AML-193 (cell line): ENCODE results near the gene ATP10A.
"Not testable (repeated sequence)": the region's sequence is repeated elsewhere in the genome, so short reads cannot be mapped to it uniquely, and the experiment has no call there.

Experiments
- DNase-seq, 2 experiments: peaks; one replicate each; lab custom pipeline; 2025; lab: John Stamatoyannopoulos, UW

ATP10A gene

DNA sequence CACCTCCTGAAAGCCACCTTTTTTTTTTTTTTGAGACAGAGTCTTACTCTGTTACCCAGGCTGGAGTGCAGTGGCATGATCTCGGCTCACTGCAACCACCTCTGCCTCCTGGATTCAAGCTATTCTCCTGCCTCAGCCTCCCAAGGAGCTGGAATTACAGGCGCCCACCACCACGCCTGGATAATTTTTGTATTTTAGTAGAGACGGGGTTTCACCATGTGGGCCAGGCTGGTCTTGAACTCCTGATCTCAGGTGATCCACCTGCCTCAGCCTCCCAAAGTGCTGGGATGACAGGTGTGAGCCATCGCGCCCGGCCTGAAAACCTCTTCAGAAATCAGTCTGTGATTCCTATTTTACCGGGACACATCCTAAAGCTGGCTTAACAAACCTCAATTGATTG is 91.4 kb downstream of the ATP10A start:
- DNase-seq, result not testable (repeated sequence)

DNA sequence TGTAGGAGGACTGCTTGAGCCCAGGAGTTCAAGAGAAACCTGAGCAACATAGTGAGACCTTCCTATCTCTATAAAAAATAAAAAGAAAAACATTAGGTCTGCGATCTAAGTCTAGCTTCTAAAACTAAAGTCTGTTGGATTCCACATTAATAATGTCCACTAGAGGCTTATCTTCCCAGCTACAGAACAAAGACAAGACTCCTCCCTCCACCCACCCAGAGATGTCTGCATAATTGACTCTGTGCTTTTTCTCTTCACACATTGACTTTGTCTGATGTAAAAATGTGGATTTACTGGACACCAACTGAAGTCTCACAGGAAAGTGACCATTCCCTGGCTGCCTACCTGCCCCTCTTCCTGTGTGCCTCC is 91.8 kb downstream of the ATP10A start:
- DNase-seq, result no peak

DNA sequence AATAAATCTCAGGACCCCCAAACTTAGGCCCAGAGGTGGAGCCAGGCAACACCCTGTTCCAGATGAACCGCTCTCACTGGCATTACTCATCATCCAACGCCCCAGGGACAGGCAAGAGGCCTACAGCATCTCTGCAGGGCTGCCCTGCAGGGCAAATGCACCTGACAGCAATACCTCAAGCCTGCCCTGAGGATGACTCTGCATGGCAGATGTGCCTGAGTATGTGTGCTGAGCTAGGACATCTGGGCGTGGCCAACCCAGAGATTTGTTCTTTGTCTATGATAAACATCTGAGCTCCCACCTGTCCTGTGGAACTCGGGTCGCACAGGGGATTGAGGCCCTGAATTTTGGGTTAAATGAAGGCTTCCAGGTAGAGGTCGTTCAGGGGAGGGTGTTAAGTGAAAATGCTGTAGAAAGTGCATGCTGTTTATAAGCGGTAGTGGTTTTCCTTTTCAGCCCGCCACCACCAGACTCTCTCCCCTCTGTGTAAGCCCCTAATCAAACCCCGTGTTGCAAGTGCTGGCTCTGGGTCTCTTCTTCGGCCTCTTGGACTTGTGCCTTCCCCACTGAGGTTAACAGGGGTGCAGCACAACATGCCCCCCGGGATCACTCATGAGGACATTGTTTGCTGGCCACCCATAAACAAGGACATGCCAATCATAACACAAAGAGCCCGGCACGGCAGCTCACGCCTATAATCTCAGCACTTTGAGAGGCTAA is 92.3 kb downstream of the ATP10A start:
- no peak for DNase-seq

DNA sequence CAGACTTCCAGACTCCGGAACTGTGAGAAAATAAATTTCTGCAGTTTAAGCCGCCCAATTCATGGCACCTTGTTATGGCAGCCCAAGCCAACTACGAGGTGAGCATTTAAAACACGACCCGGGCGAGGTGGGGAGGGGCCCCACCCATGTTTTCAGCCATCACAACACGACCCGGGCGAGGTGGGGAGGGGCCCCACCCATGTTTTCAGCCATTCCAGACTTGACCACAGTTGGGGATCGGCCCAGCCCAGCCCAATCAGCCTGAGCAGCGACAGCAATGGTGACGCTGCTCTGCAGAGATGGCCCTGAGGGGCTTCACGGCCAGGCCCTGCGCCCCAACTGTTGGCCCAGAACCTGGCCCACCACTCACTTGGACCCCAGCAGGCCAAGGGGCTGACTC is 93.1 kb downstream of the ATP10A start:
- no peak for DNase-seq

DNA sequence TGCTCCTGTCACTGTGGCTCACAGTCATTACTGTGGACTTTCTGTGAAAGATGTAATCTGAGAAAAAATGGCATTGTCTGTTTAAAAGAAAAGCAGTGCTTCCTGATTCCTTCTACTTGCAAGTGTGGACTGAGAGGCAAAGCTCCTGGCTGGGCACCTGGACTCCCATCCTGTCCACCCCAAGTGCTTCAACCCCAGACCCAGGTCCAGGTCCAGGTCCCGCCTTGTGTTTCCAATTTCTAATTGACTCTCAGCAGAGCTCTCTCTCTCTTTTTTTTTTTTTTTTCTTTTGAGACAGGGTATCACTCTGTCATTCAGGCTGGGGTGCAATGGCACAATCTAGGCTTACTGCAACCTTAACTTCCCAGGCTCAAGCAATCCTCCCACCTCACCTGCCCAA is 94.9 kb downstream of the ATP10A start:
- DNase-seq, result no peak

DNA sequence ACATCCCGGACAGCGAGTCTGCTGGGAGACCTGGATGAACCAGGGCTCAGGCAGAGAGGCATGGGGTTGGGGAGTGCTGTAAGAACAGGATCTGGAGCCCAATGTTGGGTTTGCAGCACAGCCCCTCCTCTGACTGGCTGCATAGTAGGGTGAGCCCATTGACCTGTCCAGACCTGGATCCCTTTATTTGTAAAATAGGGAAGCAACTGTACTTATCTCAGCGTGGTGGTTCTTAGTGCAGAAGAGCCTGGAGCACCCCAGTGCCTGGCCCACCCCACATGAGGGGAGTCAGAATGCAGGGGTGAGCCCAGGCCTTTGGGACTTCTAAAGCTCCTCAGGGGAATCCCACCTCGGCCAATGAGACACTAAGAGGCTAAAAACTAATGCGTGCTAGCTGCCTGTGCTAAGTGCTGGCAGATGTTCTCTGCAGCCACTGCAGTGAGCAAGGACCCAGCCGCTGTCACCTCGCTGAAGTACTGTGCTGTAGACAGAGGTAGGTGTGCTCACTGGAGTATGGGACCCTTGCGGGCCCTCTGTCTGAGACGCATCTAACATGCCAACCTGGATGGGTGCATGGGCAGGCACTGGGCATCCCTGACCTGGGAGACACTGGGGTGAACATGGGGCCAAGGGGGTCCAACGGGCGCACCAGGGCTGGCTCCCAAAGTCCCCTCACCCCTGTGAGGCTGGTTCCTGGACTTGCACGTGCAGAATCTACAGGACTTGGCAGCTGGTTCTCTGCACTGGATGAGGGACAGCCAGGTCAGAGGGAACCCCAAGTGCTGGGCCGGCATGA is 95.6 kb downstream of the ATP10A start:
- no peak for DNase-seq

DNA sequence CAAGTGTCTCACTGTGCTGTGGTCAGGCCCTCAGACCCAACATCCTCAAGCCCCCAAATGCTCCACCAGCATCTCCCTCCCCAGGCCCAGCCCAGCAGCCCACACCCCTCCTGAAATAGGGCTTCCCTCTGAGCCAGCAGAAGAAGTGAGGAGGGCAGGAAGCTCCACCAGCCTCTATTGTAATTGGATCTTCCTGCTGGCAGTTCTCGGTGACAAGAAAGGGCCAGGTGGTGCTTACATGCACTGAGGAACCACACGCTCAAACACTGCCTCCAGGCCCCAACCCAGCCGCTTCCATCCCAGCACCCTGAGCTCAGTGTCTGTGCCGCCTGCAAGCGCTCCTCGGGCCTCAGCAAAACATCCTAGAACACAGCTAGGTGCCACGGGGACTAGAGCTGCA is 96.7 kb downstream of the ATP10A start:
- no peak for DNase-seq

DNA sequence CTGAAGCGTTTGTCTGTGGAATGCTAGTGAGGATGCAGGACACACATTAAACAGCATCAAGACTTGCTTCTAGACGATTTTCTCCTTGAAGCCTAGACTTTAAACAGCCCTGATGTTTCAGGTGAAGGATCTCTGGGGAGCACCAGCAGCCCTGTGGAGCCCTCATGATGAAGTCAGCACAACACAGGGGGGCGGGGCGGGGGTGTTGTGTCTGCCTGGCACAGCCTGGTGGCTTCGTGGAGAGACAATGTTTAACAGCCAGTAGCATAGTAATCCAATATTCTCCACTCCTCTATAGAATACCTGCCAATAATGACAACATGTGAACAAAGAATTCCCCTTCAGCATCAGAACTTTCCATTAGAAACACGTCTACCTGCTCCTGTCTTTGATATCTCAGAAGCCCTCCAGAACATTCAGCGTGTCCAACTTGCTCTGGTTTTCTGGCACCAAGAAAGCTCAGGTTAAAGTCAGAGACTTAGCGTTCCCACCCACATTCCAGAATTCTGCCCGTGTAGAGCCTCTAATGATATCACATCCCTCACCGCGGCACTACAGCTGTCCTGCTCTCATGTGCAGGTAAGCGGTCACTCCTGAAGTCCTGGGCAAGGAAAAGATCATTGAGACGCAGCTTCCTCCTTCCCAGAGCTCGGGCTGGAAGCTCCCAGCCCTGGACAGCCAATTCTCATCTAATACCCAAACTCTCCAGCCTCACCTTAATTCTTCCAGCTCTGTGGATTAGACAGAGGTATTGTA is 98.0 kb downstream of the ATP10A start:
- no peak for DNase-seq

DNA sequence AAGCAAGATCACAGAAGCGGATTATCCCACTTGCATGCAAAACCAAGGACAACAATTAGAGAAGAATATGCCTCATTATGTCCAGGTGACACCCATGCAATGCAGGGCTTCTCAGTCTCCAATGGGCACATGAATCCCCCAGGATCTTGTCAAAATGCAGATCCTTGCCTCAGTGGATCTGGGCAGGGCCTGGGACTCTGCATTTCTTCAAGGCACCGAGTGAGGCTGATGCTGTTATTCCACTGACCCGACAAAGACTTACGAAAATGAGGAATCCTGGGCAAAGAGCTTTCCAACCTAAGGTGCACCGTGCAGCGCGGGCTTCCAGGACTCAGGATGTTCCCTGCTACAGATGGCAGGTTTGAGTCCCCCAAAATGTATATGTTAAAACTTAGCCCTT is 99.2 kb downstream of the ATP10A start:
- DNase-seq, result no peak

DNA sequence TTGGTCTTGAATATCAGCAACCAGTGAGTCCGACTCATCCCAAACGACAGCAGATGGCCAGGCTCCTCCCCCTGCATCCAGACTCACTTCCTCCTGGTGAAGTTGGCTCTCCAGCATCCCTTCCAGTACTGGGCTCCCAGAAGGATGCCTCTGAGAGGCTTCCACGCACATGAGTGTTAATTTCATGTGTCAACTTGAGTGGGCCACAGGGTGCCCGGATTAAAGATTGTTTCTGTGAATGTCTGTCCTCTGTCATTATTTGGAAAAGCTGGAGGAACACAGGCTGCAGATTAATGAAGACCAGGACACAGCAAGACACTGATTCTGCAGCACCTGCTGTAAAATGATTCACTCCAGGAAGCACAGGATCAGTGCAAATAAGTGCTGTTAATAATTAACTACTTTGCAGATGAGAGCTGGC is 99.8 kb downstream of the ATP10A start:
- no peak for DNase-seq

DNA sequence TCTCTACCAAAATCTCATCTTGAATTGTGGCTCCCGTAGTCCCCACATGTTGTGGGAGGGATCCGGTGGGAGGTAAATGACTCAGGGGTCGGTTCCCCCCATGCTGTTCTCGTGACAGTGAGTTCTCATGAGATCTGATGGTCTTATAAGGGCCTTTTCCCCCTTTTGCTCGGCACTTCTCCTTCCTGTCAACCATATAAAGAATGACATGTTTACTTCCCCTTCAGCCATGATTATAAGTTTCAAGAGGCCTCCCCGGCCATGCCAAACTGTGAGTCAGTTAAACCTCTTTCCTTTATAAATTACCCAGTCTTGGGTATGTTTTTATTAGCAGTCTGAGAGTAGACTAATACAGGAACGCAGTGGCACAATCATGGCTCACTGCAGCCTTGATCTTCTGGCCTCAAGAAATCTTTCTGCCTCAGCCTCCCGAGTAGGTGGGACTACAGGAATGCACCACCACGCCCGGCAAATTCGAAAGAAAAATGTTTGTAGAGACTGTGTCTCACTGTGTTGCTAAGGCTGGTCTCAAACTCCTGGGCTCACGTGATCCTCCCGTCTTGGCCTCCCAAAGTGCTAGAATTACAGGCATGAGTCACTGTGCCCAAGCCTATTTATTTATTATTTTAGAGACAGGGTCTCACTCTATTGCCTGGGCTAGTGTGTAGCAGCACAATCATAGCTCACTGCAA is 101.0 kb downstream of the ATP10A start:
- DNase-seq, result no peak

DNA sequence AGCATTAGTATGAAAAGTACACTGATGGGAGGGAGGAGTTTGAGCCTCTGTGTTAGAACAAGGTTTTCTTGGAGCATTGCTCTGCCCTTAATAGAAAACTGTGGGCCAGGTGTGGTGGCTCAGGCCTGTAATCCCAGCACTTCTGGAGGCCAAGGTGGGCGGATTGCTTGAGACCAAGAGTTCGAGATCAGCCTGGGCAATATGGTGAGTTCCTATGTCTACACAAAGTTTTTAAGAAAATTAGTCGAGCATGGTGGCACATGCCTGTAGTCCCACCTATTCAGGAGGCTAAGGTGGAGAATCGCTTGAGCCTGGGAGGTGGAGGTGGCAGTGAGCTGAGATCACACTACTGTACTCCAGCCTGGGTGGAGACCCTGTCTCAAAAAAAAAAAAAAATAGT is 103.7 kb downstream of the ATP10A start:
- DNase-seq, result no peak

DNA sequence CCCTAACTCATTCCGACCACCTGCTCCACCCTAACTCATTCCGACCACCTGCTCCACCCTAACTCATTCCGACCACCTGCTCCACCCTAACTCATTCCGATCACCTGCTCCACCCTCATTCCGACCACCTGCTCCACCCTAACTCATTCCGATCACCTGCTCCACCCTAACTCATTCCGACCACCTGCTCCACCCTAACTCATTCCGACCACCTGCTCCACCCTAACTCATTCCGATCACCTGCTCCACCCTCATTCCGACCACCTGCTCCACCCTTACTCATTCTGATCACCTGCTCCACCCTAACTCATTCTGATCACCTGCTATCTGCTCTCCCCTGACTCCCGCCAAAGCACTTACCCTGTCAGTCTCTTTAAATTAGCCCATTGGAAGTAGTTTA is 104.5 kb downstream of the ATP10A start:
- not testable (repeated sequence) for DNase-seq

DNA sequence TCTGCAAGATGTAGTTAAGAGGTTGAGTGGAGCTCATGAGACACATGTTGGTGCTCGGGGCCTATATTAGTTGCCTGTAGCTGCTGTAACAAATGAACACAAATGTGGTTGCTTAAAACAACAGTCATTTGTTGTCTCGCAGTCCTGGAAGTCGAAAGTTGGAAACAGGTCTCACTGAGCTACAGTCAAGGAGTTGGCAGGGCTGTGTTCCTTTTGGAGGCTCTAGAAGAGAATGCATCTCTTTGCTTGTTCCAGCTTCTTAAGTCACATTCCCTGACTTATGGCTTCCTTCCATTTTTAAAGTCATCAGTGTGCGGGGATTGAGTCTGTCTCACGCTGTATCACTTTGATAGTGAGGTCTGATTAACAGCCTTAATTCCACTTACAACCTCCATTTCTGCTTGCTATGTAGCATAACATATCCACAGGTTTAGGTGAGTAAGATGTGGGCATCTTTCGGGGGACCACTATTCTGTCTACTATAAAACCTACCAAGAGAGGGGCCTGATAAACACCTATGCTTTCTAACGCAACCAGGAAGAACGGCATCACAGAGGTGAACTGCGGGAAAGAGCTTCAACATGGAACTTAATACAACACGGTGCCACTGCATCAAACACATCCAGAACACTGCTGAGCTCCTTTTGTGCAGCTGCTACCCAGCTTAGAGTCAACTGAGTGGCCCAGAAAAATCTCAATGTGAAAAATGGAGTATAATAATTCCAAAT is 119.4 kb downstream of the ATP10A start:
- DNase-seq, result no peak

DNA sequence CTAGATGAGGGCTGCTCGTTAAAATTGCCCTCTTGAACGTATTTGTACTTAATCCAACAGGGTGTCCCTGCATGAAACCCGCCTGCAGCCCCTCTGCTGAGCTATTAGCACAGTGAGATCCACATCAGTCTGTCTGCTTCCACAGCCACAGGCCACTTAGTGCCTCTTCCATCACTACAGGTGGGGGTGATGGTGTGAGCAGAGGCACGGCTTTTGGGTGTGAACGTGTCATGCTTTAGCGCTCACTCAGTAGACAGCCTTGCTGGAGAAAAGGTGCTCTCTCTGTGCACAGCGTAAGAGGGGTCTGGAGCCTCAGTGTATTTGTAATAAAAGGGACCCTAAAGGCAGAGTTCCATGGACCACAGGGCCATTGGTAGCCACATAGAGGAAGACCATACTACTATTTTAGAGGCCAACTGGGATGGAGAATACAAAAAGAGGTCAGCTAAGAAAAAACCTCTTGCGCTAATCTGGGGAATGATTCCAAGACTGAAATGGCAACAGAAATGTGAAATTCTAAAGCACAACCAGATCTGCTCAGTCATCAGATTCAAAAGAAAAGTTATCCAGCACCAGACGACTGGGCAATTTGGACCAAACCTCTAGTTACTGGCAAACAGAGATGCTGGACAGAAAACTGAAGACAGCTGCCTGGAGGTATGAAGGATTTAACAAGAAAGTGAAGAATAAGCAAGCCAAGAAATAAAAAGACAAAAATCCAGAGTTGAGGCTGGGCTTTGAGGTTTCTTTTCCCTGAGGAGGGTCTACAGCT is 120.2 kb downstream of the ATP10A start:
- DNase-seq, result no peak

DNA sequence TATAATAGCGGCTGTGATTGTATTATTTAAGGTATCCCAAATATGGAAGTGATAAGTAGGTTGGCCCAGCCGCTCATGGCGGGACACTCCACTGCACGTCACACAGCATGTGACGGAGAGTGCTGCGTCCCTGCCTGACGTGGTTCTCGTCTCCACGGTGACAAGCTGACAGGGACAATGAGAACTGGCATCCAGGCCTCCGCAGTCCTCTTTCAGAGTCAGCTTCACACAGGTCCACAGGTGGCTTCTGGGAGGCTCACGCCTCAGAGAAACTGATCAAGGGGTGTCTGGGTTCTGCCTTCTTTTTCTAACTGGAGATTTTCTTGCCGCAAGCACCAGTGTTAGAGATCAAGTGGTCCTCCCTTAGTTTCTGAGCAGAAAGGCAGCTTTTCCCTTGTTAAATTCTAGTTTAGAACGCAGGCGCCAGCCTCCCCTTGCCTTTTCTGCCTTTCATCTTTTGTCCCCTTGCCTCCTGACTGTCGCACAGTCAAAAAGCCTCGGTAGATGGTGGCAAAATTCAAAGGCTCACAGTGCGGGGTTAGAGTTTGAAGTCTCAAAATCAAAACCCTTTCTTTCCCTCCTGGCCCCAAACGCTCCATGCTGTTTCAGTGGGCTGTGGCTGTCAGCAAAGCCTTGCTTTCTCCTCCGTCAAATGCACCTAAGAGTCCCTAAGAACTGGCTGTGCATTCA is 120.9 kb downstream of the ATP10A start:
- no peak for DNase-seq

DNA sequence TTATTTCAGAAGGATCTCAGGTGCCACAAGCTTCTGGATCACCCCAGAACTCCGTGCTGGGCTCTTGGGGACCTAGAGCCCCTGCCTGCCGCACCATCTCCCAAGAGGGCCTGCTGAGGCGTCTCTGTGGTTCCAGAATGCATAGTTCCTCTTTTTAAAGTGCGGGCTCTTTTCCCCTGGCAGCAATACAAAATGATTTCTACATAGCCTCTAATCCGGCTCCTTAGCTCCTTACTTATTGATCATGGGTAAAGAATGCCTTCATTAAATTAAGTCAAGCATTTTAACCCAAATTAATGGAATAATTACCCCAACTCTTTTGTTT is 121.9 kb downstream of the ATP10A start:
- peak; percentile 6 to 24 for DNase-seq

DNA sequence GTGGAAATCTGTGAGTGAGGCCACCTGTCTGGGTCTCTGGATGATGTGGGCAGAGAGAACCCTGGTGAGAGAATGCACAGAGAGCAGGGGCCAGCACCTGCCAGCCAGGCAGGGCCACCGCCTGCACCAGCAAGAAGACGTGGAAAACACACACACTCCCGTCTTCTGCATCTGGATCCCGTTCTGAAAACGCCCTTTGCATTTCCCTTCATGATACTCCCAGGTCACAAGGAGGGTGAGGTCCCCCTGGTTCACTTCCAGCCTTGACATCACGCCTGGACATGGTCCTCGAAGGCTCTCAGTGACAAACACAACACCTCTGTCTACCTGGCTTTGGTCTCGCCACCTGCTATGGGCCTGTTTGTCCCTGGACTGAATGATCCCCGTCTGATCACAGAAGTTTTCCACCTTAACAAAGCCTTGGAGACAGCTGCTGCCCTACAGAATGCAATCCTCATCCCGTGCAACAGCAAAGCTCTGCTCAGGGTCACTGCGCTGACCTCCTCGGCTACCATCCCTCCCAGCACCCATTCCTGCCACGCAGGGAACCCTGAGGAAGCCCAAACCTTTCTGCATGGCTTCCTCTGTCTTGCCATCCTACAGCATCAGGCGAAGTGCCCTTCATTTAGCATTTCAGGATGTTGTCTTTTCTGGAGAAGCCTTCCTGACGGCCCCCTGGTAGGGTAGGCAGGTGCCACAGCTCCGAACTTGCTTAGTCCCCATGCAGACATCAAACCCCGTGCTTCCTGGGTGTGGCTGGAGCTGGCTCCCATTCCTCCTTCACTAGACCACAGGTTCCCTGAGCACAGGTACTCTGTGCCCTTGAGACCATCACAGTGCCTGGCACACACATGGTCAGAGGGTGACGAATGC is 122.5 kb downstream of the ATP10A start:
- no peak for DNase-seq

DNA sequence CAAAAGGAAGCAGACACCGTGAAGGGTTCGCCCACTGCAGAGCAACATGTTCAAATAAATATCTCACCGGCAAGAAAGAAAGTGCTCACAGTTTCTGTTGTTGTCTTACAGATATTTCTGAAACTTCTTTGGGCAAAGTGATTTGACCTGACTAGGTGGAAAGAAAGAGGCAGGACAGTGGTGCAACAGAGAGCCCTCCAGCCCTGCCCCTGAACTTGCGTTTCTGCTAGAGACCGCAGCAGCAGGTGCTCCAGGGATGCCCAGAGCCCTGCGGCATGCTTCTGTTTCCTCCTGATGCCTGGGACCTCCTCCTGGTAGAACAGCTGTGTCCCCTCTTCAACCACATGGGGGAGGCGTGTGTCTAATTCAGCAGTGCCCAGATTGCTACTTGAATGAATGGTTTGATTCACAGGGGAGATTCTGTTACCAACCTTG is 123.4 kb downstream of the ATP10A start:
- no peak for DNase-seq
